ENCODE results near the gene RASA1. TPM values are rescaled to one million over a fixed set of nuclear protein-coding genes. Genes with fewer than 3 reads are reported as not detected.
"Not testable (repeated sequence)": the region's sequence is repeated elsewhere in the genome, so short reads cannot be mapped to it uniquely, and the experiment has no call there.

The RASA1 gene
- total and polyA plus RNA-seq, 2 donors, result 21.8 to 29.6 TPM

DNA sequence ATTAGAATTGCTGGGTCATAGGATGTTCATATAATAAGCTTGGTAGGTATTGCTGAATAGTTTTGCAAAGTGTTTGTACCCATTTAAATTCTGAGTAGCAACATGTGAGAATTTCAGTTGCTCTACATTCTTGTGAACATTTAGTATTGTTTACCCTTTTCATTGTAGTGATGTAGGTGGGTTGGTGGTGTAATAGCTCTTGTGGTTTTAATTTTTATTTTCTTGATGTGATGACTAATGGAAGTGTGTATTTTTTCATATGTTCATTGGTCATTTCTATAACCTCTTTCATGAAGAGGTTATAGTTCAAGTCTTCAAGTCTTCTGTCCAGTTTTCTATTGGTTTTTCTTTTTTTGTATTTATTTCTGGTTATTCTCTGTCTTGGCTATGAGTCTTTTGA lies 34.4 kb downstream of the RASA1 start:
- no peak for DNase-seq (ENCODE audit: low read depth in 6 of 9, low spot score in 9 of 9)
- Histone ChIP-seq H3K27ac (ENCODE audit: low read depth in 1 of 2, low read length in 1 of 2) (no peak overlapping the region), H3K27me3 (ENCODE audit: control insufficient read depth in 2 of 2, insufficient read depth in 1 of 2, low read length in 1 of 2) (no peaks in the 10 kb centered on the region), H3K4me3 (ENCODE audit: low read length in 2 of 2) (no peak overlapping the region), H3K9me3 (ENCODE audit: control insufficient read depth in 2 of 2, insufficient read depth in 1 of 2, low read length in 1 of 2) (no peaks in the 10 kb centered on the region), H3K36me3 (ENCODE audit: control insufficient read depth in 2 of 2, insufficient read depth in 2 of 2, low read length in 1 of 2) (peaks cover 10 to 11% of the 10 kb centered on the region in 2 donors), H3K4me1 (ENCODE audit: control insufficient read depth in 2 of 2, insufficient read depth in 2 of 2, low read length in 2 of 2) (peaks cover 8 to 9% of the 10 kb centered on the region in 2 donors)

DNA sequence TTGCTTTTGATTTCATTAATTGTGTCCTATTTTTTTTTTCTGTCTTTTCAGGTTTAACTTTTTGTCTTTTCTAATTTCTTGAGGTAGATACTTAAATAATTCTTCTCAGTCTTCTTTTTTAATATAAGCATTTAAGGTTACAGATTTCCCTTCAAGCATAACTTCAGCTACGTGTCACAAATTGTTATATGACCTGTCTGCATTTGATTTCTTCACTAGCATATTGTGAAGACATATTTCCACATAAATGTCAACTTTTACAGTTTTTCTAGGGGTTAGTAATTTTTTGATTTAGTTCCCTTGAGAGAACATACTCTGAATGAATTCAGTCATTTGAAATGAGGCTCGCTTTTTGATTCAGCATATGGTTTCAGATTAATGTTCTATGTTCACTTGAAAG lies 35.6 kb downstream of the RASA1 start:
- WGBS, result 98% methylated on average over 2 of the region's 2 CpGs
- Histone ChIP-seq H3K9me3 (ENCODE audit: control insufficient read depth in 2 of 2, insufficient read depth in 1 of 2, low read length in 1 of 2) (no peaks in the 10 kb centered on the region), H3K36me3 (ENCODE audit: control insufficient read depth in 2 of 2, insufficient read depth in 2 of 2, low read length in 1 of 2) (peaks cover 10 to 11% of the 10 kb centered on the region in 2 donors), H3K4me3 (ENCODE audit: low read length in 2 of 2) (no peak overlapping the region), H3K4me1 (ENCODE audit: control insufficient read depth in 2 of 2, insufficient read depth in 2 of 2, low read length in 2 of 2) (no peaks in the 10 kb centered on the region), H3K27me3 (ENCODE audit: control insufficient read depth in 2 of 2, insufficient read depth in 1 of 2, low read length in 1 of 2) (no peaks in the 10 kb centered on the region), H3K27ac (ENCODE audit: low read depth in 1 of 2, low read length in 1 of 2) (no peak overlapping the region)
- DNase-seq (ENCODE audit: low read depth in 6 of 9, low spot score in 9 of 9), result no peak

- H3K4me1 ChIP-seq (ENCODE audit: control insufficient read depth in 2 of 2, insufficient read depth in 2 of 2, low read length in 2 of 2); H3K9me3 ChIP-seq (ENCODE audit: control insufficient read depth in 2 of 2, insufficient read depth in 1 of 2, low read length in 1 of 2); H3K27ac ChIP-seq (ENCODE audit: low read depth in 1 of 2, low read length in 1 of 2); H3K4me3 ChIP-seq (ENCODE audit: low read length in 2 of 2); DNase-seq (ENCODE audit: low read depth in 6 of 9, low spot score in 9 of 9); H3K27me3 ChIP-seq (ENCODE audit: control insufficient read depth in 2 of 2, insufficient read depth in 1 of 2, low read length in 1 of 2): not testable (repeated sequence)
- H3K36me3 ChIP-seq (ENCODE audit: control insufficient read depth in 2 of 2, insufficient read depth in 2 of 2, low read length in 1 of 2), result peaks cover 10 to 11% of the 10 kb centered on the region in 2 donors
- 98% methylated on average over 2 of the region's 2 CpGs for WGBS
These were observed 38.4 kb downstream of the RASA1 start for GRCh38 chr5:87306090-87306489.

- no peak for DNase-seq (ENCODE audit: low read depth in 6 of 9, low spot score in 9 of 9)
- Histone ChIP-seq H3K27ac (ENCODE audit: low read depth in 1 of 2, low read length in 1 of 2) (no peak overlapping the region), H3K4me3 (ENCODE audit: low read length in 2 of 2) (no peak overlapping the region), H3K27me3 (ENCODE audit: control insufficient read depth in 2 of 2, insufficient read depth in 1 of 2, low read length in 1 of 2) (no peaks in the 10 kb centered on the region), H3K4me1 (ENCODE audit: control insufficient read depth in 2 of 2, insufficient read depth in 2 of 2, low read length in 2 of 2) (no peaks in the 10 kb centered on the region), H3K9me3 (ENCODE audit: control insufficient read depth in 2 of 2, insufficient read depth in 1 of 2, low read length in 1 of 2) (no peaks in the 10 kb centered on the region), H3K36me3 (ENCODE audit: control insufficient read depth in 2 of 2, insufficient read depth in 2 of 2, low read length in 1 of 2) (peaks cover 10 to 11% of the 10 kb centered on the region in 2 donors)
- 88% methylated on average over 5 of the region's 5 CpGs for WGBS
These were observed 40.2 kb downstream of the RASA1 start for GRCh38 chr5:87307796-87308423.

DNA sequence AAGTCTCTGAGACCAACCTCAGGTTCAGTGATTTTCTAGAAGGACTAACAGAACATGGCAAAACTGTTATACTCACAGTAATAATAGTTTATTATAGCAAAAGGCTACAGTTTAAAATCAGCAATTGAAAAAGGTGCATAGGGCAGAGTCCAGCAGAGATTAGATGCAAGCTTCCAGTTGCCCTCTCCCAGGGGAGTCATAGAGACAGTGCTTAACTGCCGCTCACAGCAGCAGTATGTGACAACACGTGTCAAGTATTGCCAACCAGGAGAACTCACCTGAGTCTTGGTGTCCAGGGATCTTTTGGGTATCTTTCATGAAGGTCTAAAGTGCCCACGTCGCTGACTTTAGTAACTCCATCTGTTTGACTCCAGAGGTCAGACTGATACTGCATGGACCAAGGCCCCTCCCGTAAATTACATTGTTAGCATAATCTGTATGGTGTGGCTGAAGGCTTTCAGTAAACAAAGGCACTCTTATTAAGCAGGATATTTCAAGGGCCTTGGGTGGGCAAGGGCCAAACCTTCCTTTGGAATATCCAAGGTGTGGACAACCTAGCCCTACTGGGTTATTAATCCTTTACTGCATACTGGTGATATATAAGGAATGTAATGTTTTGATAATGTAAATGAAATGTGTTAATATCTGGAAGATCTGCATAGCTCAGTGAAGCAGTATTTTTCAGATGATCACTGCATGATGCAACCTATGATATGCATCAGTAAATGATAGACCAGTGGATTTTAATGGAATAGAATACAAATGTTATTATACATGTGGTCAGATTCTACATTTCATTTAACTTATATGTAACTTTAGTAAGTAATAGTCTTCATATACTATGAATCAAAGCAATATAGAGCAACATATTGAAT lies 44.0 kb downstream of the RASA1 start:
- no peaks in the 10 kb centered on the region for H3K9me3 ChIP-seq (ENCODE audit: control insufficient read depth in 2 of 2, insufficient read depth in 1 of 2, low read length in 1 of 2)
- no peak for DNase-seq (ENCODE audit: low read depth in 6 of 9, low spot score in 9 of 9)
- no peaks in the 10 kb centered on the region for H3K36me3 ChIP-seq (ENCODE audit: control insufficient read depth in 2 of 2, insufficient read depth in 2 of 2, low read length in 1 of 2)
- 88% methylated on average over 5 of the region's 5 CpGs for WGBS
- H3K4me1 ChIP-seq (ENCODE audit: control insufficient read depth in 2 of 2, insufficient read depth in 2 of 2, low read length in 2 of 2), result no peaks in the 10 kb centered on the region
- H3K27me3 ChIP-seq (ENCODE audit: control insufficient read depth in 2 of 2, insufficient read depth in 1 of 2, low read length in 1 of 2), result no peaks in the 10 kb centered on the region
- H3K27ac ChIP-seq (ENCODE audit: low read depth in 1 of 2, low read length in 1 of 2), result no peak overlapping the region
- no peak overlapping the region for H3K4me3 ChIP-seq (ENCODE audit: low read length in 2 of 2)

- no peak for DNase-seq (ENCODE audit: low read depth in 6 of 9, low spot score in 9 of 9)
- 87% methylated on average over 3 of the region's 3 CpGs for WGBS
- Histone ChIP-seq H3K36me3 (ENCODE audit: control insufficient read depth in 2 of 2, insufficient read depth in 2 of 2, low read length in 1 of 2) (no peaks in the 10 kb centered on the region), H3K27me3 (ENCODE audit: control insufficient read depth in 2 of 2, insufficient read depth in 1 of 2, low read length in 1 of 2) (no peaks in the 10 kb centered on the region), H3K27ac (ENCODE audit: low read depth in 1 of 2, low read length in 1 of 2) (no peak overlapping the region), H3K9me3 (ENCODE audit: control insufficient read depth in 2 of 2, insufficient read depth in 1 of 2, low read length in 1 of 2) (no peaks in the 10 kb centered on the region), H3K4me3 (ENCODE audit: low read length in 2 of 2) (no peak overlapping the region), H3K4me1 (ENCODE audit: control insufficient read depth in 2 of 2, insufficient read depth in 2 of 2, low read length in 2 of 2) (no peaks in the 10 kb centered on the region)
These were observed 45.5 kb downstream of the RASA1 start for GRCh38 chr5:87313216-87313615.

GRCh38 chr5:87319469-87319868 lies 51.8 kb downstream of the RASA1 start:
- no peak overlapping the region for H3K4me3 ChIP-seq (ENCODE audit: low read length in 2 of 2)
- no peak for DNase-seq (ENCODE audit: low read depth in 6 of 9, low spot score in 9 of 9)
- 98% methylated on average over 2 of the region's 2 CpGs for WGBS
- peaks cover 0 to 9% of the 10 kb centered on the region in 2 donors for H3K9me3 ChIP-seq (ENCODE audit: control insufficient read depth in 2 of 2, insufficient read depth in 1 of 2, low read length in 1 of 2)
- no peaks in the 10 kb centered on the region for H3K27me3 ChIP-seq (ENCODE audit: control insufficient read depth in 2 of 2, insufficient read depth in 1 of 2, low read length in 1 of 2)
- peaks cover 6 to 7% of the 10 kb centered on the region in 2 donors for H3K36me3 ChIP-seq (ENCODE audit: control insufficient read depth in 2 of 2, insufficient read depth in 2 of 2, low read length in 1 of 2)
- H3K27ac ChIP-seq (ENCODE audit: low read depth in 1 of 2, low read length in 1 of 2), result no peak overlapping the region
- H3K4me1 ChIP-seq (ENCODE audit: control insufficient read depth in 2 of 2, insufficient read depth in 2 of 2, low read length in 2 of 2), result peaks cover 0 to 5% of the 10 kb centered on the region in 2 donors

DNA sequence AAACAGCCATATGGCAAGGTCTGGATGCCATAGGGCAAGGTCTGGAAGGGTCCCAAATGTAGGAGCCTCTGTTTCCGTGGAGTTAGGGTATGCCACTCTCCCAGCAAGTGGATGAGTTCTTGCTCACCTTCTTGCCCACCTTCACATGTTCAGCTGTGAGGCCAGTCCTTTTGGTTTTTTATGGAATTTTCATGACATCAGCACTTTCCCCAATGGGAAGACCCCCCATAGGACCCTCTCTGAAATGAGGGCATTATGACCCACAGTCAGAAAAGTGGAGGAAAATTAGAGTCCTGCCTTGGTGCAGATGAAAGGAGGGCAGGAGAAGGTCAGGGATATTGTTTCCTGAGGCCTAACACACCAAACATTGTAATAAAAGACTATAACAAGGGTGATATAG lies 53.9 kb downstream of the RASA1 start:
- Histone ChIP-seq H3K27ac (ENCODE audit: low read depth in 1 of 2, low read length in 1 of 2) (no peak overlapping the region), H3K4me1 (ENCODE audit: control insufficient read depth in 2 of 2, insufficient read depth in 2 of 2, low read length in 2 of 2) (peaks cover 0 to 6% of the 10 kb centered on the region in 2 donors), H3K27me3 (ENCODE audit: control insufficient read depth in 2 of 2, insufficient read depth in 1 of 2, low read length in 1 of 2) (no peaks in the 10 kb centered on the region), H3K36me3 (ENCODE audit: control insufficient read depth in 2 of 2, insufficient read depth in 2 of 2, low read length in 1 of 2) (peaks cover 6 to 7% of the 10 kb centered on the region in 2 donors), H3K9me3 (ENCODE audit: control insufficient read depth in 2 of 2, insufficient read depth in 1 of 2, low read length in 1 of 2) (peaks cover 0 to 9% of the 10 kb centered on the region in 2 donors), H3K4me3 (ENCODE audit: low read length in 2 of 2) (no peak overlapping the region)
- 94% methylated on average over 1 of the region's 1 CpG for WGBS
- no peak for DNase-seq (ENCODE audit: low read depth in 6 of 9, low spot score in 9 of 9)

GRCh38 chr5:87322381-87322780 lies 54.7 kb downstream of the RASA1 start:
- 98% methylated on average over 3 of the region's 3 CpGs for WGBS
- Histone ChIP-seq H3K27ac (ENCODE audit: low read depth in 1 of 2, low read length in 1 of 2) (no peak overlapping the region), H3K9me3 (ENCODE audit: control insufficient read depth in 2 of 2, insufficient read depth in 1 of 2, low read length in 1 of 2) (peaks cover 0 to 9% of the 10 kb centered on the region in 2 donors)

More at GRCh38 chr5:87322381-87322780, 54.7 kb downstream of the RASA1 start:
- no peak overlapping the region for H3K4me3 ChIP-seq (ENCODE audit: low read length in 2 of 2)
- H3K36me3 ChIP-seq (ENCODE audit: control insufficient read depth in 2 of 2, insufficient read depth in 2 of 2, low read length in 1 of 2), result peaks cover 6 to 7% of the 10 kb centered on the region in 2 donors
- no peak for DNase-seq (ENCODE audit: low read depth in 6 of 9, low spot score in 9 of 9)
- peaks cover 0 to 6% of the 10 kb centered on the region in 2 donors for H3K4me1 ChIP-seq (ENCODE audit: control insufficient read depth in 2 of 2, insufficient read depth in 2 of 2, low read length in 2 of 2)
- no peaks in the 10 kb centered on the region for H3K27me3 ChIP-seq (ENCODE audit: control insufficient read depth in 2 of 2, insufficient read depth in 1 of 2, low read length in 1 of 2)

Measured in thymus (tissue), 11 donors.